HEK293T (cell line): ENCODE results near the gene NTN3.

Experiments used
- CTCF ChIA-PET: fragments of 350-600 bp; formaldehyde crosslinking; extraction: SDS; loops from one replicate; lab custom pipeline; 2021; ENCODE audit warnings: antibody characterized with exemption, inconsistent platforms; lab: Yijun Ruan, JAX
- POLR2A ChIA-PET: fragments of 350-600 bp; formaldehyde crosslinking; extraction: SDS; loops from one replicate; lab custom pipeline; 2020; ENCODE audit warnings: antibody characterized with exemption, inconsistent platforms; lab: Yijun Ruan, JAX
- DNase-seq: peaks from one replicate; pipeline ENCODE4 v3.0.0; 2012; ENCODE audit warnings: mixed read lengths; ENCODE audit errors: extremely low spot score
- ARNT ChIP-seq: fragments of 450-650 bp; IDR thresholded peaks from 2 replicates; pipeline ENCODE4 v1.6.1; 2017; ENCODE audit warnings: mild to moderate bottlenecking
- BHLHE40 ChIP-seq: fragments of 450-650 bp; IDR thresholded peaks from 2 replicates; pipeline ENCODE4 v1.6.1; 2016; ENCODE audit warnings: mild to moderate bottlenecking, moderate library complexity, borderline replicate concordance
- CTBP1 ChIP-seq: fragments of 450-650 bp; IDR thresholded peaks from 2 replicates; pipeline ENCODE4 v1.6.1; 2016; ENCODE audit warnings: borderline replicate concordance
- ELF4 ChIP-seq: fragments of 450-650 bp; IDR thresholded peaks from 2 replicates; pipeline ENCODE4 v1.6.1; 2017; ENCODE audit warnings: antibody characterized with exemption
- FOXA1 ChIP-seq: fragments of 450-650 bp; IDR thresholded peaks from 2 replicates; pipeline ENCODE4 v1.6.1; 2016; ENCODE audit warnings: mild to moderate bottlenecking
- FOXK2 ChIP-seq: fragments of 450-650 bp; IDR thresholded peaks from 2 replicates; pipeline ENCODE4 v1.6.1; 2016; ENCODE audit warnings: mild to moderate bottlenecking
- FOXM1 ChIP-seq: fragments of 450-650 bp; IDR thresholded peaks from 2 replicates; pipeline ENCODE4 v1.6.1; 2017; ENCODE audit warnings: mild to moderate bottlenecking, borderline replicate concordance
- HDGF ChIP-seq: fragments of 450-650 bp; IDR thresholded peaks from 2 replicates; pipeline ENCODE4 v1.6.1; 2017; ENCODE audit warnings: antibody characterized with exemption, borderline replicate concordance
- L3MBTL2 ChIP-seq: fragments of 450-650 bp; conservative IDR thresholded peaks from 2 replicates; pipeline ENCODE4 v1.6.1; 2016; ENCODE audit warnings: mild to moderate bottlenecking
- LEF1 ChIP-seq: fragments of 450-650 bp; IDR thresholded peaks from 2 replicates; pipeline ENCODE4 v1.6.1; 2017; ENCODE audit warnings: mild to moderate bottlenecking, borderline replicate concordance
- NFRKB ChIP-seq: fragments of 450-650 bp; IDR thresholded peaks from 2 replicates; pipeline ENCODE4 v1.6.1; 2016; ENCODE audit warnings: mild to moderate bottlenecking, moderate library complexity
- SP1 ChIP-seq: fragments of 450-650 bp; IDR thresholded peaks from 2 replicates; pipeline ENCODE4 v1.6.1; 2017
- SUZ12 ChIP-seq: fragments of 450-650 bp; IDR thresholded peaks from 2 replicates; pipeline ENCODE4 v1.6.1; 2016; ENCODE audit warnings: mild to moderate bottlenecking
- TARDBP ChIP-seq: fragments of 450-650 bp; IDR thresholded peaks from 2 replicates; pipeline ENCODE4 v1.6.1; 2016
- ZNF384 ChIP-seq: fragments of 450-650 bp; IDR thresholded peaks from 2 replicates; pipeline ENCODE4 v1.6.1; 2016
- TF ChIP-seq, protein P1 (sequence below): fragments of 450-650 bp; IDR thresholded peaks from 2 replicates; pipeline ENCODE4 v1.6.1; 2016

NTN3 gene

GRCh38 chr16:2494616-2495015 is 23.5 kb downstream of the NTN3 start:
- no peak for TF ChIP-seq HDGF
- TF ChIP-seq, protein P1, sequence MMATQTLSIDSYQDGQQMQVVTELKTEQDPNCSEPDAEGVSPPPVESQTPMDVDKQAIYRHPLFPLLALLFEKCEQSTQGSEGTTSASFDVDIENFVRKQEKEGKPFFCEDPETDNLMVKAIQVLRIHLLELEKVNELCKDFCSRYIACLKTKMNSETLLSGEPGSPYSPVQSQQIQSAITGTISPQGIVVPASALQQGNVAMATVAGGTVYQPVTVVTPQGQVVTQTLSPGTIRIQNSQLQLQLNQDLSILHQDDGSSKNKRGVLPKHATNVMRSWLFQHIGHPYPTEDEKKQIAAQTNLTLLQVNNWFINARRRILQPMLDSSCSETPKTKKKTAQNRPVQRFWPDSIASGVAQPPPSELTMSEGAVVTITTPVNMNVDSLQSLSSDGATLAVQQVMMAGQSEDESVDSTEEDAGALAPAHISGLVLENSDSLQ, result no peak
- TF ChIP-seq ZNF384, result no peak
- ChIA-PET CTCF (no interaction called here), POLR2A (no interaction called here)
- no peak for DNase-seq

DNA sequence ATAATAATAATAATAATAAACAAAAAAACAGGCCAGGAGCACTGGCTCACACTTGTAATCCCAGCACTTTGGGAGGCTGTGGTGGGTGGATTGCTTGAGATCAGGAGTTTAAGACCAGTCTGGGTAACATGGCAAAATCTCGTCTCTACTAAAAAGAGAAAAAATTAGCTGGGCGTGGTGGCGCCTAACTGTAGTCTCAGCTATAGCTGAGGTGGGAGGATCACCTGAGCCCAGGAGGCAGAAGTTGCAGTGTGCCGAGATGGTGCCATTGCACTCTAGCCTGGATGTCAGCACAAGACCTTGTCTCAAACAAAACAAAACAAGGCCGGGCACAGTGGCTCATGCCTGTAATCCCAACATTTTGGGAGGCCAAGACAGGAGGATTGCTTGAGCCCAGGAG is 23.9 kb downstream of the NTN3 start:
- ChIA-PET CTCF (no interaction called here), POLR2A (no interaction called here)
- DNase-seq, result no peak
- no peak for TF ChIP-seq FOXA1

GRCh38 chr16:2496223-2497115 is 25.4 kb downstream of the NTN3 start:
- ChIA-PET POLR2A (interaction anchor here (1.3 kb wide), 1 partner anchor 22 kb away, joined by 5 read pairs; the partner anchor contains the start of gene TBC1D24), CTCF (no interaction called here)
- TF ChIP-seq ARNT (no peak), TARDBP (no peak), ZNF384 (no peak), FOXM1 (no peak), ELF4 (no peak), CTBP1 (no peak), NFRKB (no peak), L3MBTL2 (no peak)
- TF ChIP-seq, protein P1, result no peak
- DNase-seq, result no peak

- DNase-seq, result no peak
- CTCF ChIA-PET, result no interaction called here
Measured at GRCh38 chr16:2497116-2497630, 26.1 kb downstream of the NTN3 start.

DNA sequence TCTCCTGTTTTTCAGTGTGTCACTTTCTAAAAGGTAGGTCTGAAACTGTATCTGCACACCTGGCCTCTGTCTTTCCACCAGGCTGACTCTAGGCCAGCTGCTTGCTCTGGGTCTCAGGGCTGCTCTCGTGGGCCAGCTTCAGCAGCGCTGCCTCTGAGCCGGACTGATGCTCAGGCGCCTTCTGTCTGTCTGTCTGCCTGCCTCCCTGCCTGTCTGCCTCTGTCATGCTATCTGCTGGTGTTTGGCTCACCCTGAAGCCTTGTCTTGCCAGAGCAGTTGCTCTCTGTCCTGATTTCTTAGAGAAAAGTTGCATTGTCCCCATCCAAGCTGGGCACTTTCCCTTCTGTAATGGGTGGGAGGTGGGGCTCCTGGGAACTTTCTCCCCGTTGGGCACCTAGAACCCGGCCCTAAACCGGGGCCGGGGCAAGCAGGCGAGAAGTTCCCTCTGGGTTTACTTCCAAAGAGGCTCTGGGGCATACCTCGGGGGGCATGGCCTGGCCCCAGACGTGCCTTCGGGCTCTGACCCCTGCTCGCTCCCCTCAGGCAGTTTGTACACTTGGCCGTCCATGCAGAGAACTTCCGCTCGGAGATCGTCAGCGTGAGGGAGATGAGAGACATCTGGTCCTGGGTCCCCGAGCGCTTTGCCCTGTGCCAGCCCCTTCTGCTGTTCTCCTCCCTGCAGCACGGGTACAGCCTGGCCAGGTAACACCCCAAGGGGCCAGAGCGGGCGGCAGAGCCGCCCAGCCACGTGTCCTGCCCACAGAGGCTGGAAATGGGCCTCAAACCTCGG is 26.8 kb downstream of the NTN3 start:
- no peak for TF ChIP-seq FOXM1
- TF ChIP-seq BHLHE40, result no peak
- TF ChIP-seq SP1, result no peak
- no peak for TF ChIP-seq FOXA1
- no peak for TF ChIP-seq ELF4
- no peak for TF ChIP-seq ZNF384
- no peak for TF ChIP-seq SUZ12
- no peak for TF ChIP-seq HDGF
- no peak for TF ChIP-seq NFRKB
- TF ChIP-seq LEF1, result no peak
- no peak for TF ChIP-seq ARNT
- no peak for TF ChIP-seq CTBP1
- no peak for TF ChIP-seq L3MBTL2
- POLR2A ChIA-PET, result no interaction called here
- no peak for DNase-seq
- CTCF ChIA-PET, result no interaction called here

More at GRCh38 chr16:2497116-2497630, 26.1 kb downstream of the NTN3 start:
- no peak for TF ChIP-seq HDGF
- POLR2A ChIA-PET, result interaction anchor here (1.3 kb wide), 1 partner anchor 22 kb away, joined by 5 read pairs; the partner anchor contains the start of gene TBC1D24

DNA sequence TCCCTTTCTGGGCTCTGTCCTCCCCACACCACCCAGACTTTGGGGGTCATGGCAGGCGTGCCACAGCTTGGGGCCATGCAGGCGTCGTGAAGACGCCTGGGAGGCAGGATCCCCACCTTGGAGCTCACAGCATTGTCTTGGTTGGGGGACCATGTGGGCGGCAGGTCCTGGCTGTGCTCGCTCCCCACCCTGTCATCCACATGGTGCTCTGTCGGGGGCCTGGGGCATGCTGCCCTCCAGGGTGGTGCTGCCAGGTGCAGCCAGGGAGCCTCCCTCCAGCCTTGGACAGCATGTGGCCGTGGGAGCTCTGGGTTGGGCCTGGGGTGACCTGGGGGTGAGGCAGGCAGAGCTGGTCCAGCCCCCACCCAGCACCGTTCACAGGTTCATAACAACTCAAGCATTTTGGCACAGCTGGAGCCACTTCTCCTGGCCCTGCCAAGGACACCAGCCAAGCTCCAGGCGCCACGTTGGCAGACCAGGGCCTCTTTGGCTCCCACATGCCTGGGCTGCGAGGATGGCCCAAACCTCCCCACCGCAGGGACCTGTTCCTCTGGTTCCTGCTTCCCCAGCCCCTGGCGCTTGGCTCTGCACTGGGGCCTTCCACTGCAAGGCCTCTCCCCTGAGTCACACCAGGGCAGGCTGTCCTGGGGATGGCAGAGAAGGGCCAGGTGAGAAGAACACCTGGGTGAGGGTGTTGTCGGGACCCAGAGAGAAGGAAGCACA is 27.6 kb downstream of the NTN3 start:
- POLR2A ChIA-PET, result interaction anchor here (1.2 kb wide), 1 partner anchor 29 kb away, joined by 3 read pairs; no protein-coding TSS in a partner anchor
- no peak for DNase-seq
- no peak for TF ChIP-seq SP1
- TF ChIP-seq ZNF384, result no peak
- TF ChIP-seq, protein P1, result no peak
- no peak for TF ChIP-seq BHLHE40
- no peak for TF ChIP-seq FOXM1
- no peak for TF ChIP-seq FOXK2
- TF ChIP-seq L3MBTL2, result no peak
- no peak for TF ChIP-seq CTBP1
- TF ChIP-seq ARNT, result no peak
- TF ChIP-seq LEF1, result no peak
- TF ChIP-seq ELF4, result no peak
- TF ChIP-seq FOXA1, result no peak
- no peak for TF ChIP-seq TARDBP
- TF ChIP-seq NFRKB, result no peak
- no peak for TF ChIP-seq HDGF
- TF ChIP-seq SUZ12, result no peak
- CTCF ChIA-PET, result no interaction called here
